DOHH2 (cell line): ENCODE results near the gene CPNE5.

Experiments
- H3F3A ChIP-seq: fragments of 200-600 bp; sonication (generic), shearing (Covaris generic); 2 replicates; pipeline ENCODE4 v1.6.0; 2016; ENCODE audit warnings: antibody characterized with exemption, mild to moderate bottlenecking; ENCODE audit not compliant: control insufficient read depth, insufficient read depth
- H3K27ac ChIP-seq: fragments of 200-600 bp; sonication (generic); 2 replicates; pipeline ENCODE4 v1.5.1; 2014; ENCODE audit warnings: low read depth, mild to moderate bottlenecking, low read length, moderate library complexity
- H3K27me3 ChIP-seq: fragments of 200-600 bp; sonication (generic); 2 replicates; pipeline ENCODE4 v1.6.1; 2014; ENCODE audit warnings: mild to moderate bottlenecking, low read length, mixed read lengths; ENCODE audit not compliant: control insufficient read depth
- H3K36me3 ChIP-seq: fragments of 200-600 bp; sonication (generic); 2 replicates; pipeline ENCODE4 v1.6.1; 2014; ENCODE audit warnings: mild to moderate bottlenecking, low read length, moderate library complexity, mixed read lengths; ENCODE audit not compliant: control insufficient read depth
- H3K4me1 ChIP-seq: fragments of 200-600 bp; sonication (generic); 2 replicates; pipeline ENCODE4 v1.6.1; 2014; ENCODE audit warnings: mild to moderate bottlenecking, low read length, mixed read lengths; ENCODE audit not compliant: control insufficient read depth
- H3K4me2 ChIP-seq: fragments of 200-600 bp; sonication (generic); 2 replicates; pipeline ENCODE4 v1.6.0; 2014; ENCODE audit warnings: mild to moderate bottlenecking, low read length, moderate library complexity
- H3K4me3 ChIP-seq: fragments of 200-600 bp; sonication (generic); 2 replicates; pipeline ENCODE4 v1.5.1; 2014; ENCODE audit warnings: mild to moderate bottlenecking, low read length, mixed read lengths
- H3K79me2 ChIP-seq: fragments of 200-600 bp; sonication (generic); 2 replicates; pipeline ENCODE4 v1.6.1; 2014; ENCODE audit warnings: mild to moderate bottlenecking, low read length, mixed read lengths; ENCODE audit not compliant: control insufficient read depth
- H3K9me2 ChIP-seq: fragments of 200-600 bp; sonication (generic); replicated peaks from 2 replicates; pipeline ENCODE4 v1.6.1; 2014; ENCODE audit warnings: mild to moderate bottlenecking, low read length, mixed read lengths; ENCODE audit not compliant: control insufficient read depth
- H3K9me3 ChIP-seq: fragments of 200-600 bp; sonication (generic); 2 replicates; pipeline ENCODE4 v1.6.1; 2014; ENCODE audit warnings: antibody characterized with exemption, low read length, mixed read lengths; ENCODE audit not compliant: control insufficient read depth, insufficient read depth
- H4K20me1 ChIP-seq: fragments of 200-600 bp; sonication (generic); 2 replicates; pipeline ENCODE4 v1.6.0; 2014; ENCODE audit warnings: low read depth, mild to moderate bottlenecking, antibody characterized with exemption, low read length, moderate library complexity; ENCODE audit not compliant: control insufficient read depth, insufficient read depth
- CTCF ChIP-seq: fragments of 200-600 bp; sonication (generic); IDR thresholded peaks from one replicate; pipeline ENCODE4 v1.5.1; 2014; ENCODE audit warnings: antibody characterized with exemption, mild to moderate bottlenecking, low read depth, low read length; ENCODE audit not compliant: poor library complexity, severe bottlenecking
- EZH2phosphoT487 ChIP-seq: fragments of 200-600 bp; sonication (generic); IDR thresholded peaks from 2 replicates; pipeline ENCODE4 v1.6.1; 2017; ENCODE audit warnings: borderline replicate concordance, mild to moderate bottlenecking, antibody characterized with exemption, low read length, moderate library complexity, mixed read lengths

The CPNE5 gene

GRCh38 chr6:36731622-36732310 is 107.5 kb downstream of the CPNE5 start:
- H4K20me1 ChIP-seq, result no peaks in the 10 kb centered on the region
- peaks cover 27% of the 10 kb centered on the region for H3K27me3 ChIP-seq
- no peak overlapping the region for H3K27ac ChIP-seq
- H3K4me1 ChIP-seq, result no peaks in the 10 kb centered on the region
- TF ChIP-seq CTCF (no peak), EZH2phosphoT487 (no peak)
- no peaks in the 10 kb centered on the region for H3K9me3 ChIP-seq
- H3K36me3 ChIP-seq, result no peaks in the 10 kb centered on the region
- H3K9me2 ChIP-seq, result no peaks in the 10 kb centered on the region
- H3F3A ChIP-seq, result no peaks in the 10 kb centered on the region
- no peaks in the 10 kb centered on the region for H3K79me2 ChIP-seq
- H3K4me2 ChIP-seq, result no peak overlapping the region
- no peak overlapping the region for H3K4me3 ChIP-seq

GRCh38 chr6:36730424-36731380 is 108.5 kb downstream of the CPNE5 start:
- Histone ChIP-seq H3K9me3 (no peaks in the 10 kb centered on the region), H4K20me1 (no peaks in the 10 kb centered on the region), H3K36me3 (no peaks in the 10 kb centered on the region), H3K27ac (no peak overlapping the region), H3K4me3 (no peak overlapping the region), H3K27me3 (peaks cover 25% of the 10 kb centered on the region), H3F3A (no peaks in the 10 kb centered on the region), H3K4me2 (no peak overlapping the region), H3K79me2 (no peaks in the 10 kb centered on the region), H3K9me2 (no peaks in the 10 kb centered on the region), H3K4me1 (peaks cover 2% of the 10 kb centered on the region; the same call in 1 of the 2 replicates)
- TF ChIP-seq EZH2phosphoT487 (no peak), CTCF (no peak)

GRCh38 chr6:36729161-36729524 is 110.1 kb downstream of the CPNE5 start:
- Histone ChIP-seq H3K27me3 (peaks cover 15% of the 10 kb centered on the region), H3K4me3 (no peak overlapping the region), H3K4me2 (no peak overlapping the region), H3K4me1 (peaks cover 8% of the 10 kb centered on the region; the same call in 1 of the 2 replicates), H3K27ac (no peak overlapping the region), H3K9me3 (no peaks in the 10 kb centered on the region), H4K20me1 (no peaks in the 10 kb centered on the region), H3K79me2 (no peaks in the 10 kb centered on the region), H3F3A (no peaks in the 10 kb centered on the region), H3K36me3 (no peaks in the 10 kb centered on the region), H3K9me2 (no peaks in the 10 kb centered on the region)
- TF ChIP-seq CTCF, result no peak
- no peak for TF ChIP-seq EZH2phosphoT487
